ENCODE measurements around the gene MADD. TPM values are rescaled to one million over a fixed set of nuclear protein-coding genes. Genes with fewer than 3 reads are reported as not detected.

The MADD gene
- total RNA-seq, 2 experiments from 2014 or later: 161 to 178 TPM

DNA sequence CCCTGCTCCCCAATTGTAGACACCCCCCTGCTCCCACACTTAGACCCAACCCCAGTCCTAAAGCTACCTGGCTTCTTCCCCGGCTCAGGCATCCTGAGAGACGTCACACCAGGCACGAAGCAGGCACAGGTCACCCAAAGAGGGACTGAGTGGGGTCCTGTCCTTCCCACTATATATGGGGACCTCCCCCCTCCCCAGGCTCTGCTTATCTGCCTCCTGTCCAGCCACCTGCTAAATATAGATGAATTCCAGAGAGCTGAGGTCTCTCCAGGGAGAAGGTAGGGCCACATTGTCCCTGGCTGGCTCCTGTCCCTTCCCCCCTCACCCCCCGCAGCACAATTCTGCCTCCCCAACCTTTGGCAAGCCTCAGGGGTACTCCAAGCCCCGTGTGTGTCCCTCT is 82.6 kb downstream of the MADD start, which contains the start of gene MYBPC3:
Gene MYBPC3, minus strand, starts transcription at position 147 of the 400 bp plus-strand sequence. Its CDS starts 55 bp downstream, at position 92.
- Histone ChIP-seq H3K4me1 (ENCODE audit: insufficient read depth, low read length) (no peaks in the 10 kb centered on the region), H3K4me3 (ENCODE audit: low read length) (no peak within 1 kb of the TSS), H3K36me3 (ENCODE audit: insufficient read depth, low read length) (no peaks in the 10 kb centered on the region), H3K9me3 (ENCODE audit: control insufficient read depth in 1 of 2, insufficient read depth in 1 of 2, low read length in 2 of 2) (no peaks in the 10 kb centered on the region), H3K27me3 (ENCODE audit: control insufficient read depth in 1 of 2, insufficient read depth in 2 of 2, low read length in 2 of 2) (no peaks in the 10 kb centered on the region), H3K27ac (ENCODE audit: low read depth in 1 of 2, low read length in 2 of 2) (no peak within 1 kb of the TSS)
- H3K36me3 Mint-ChIP-seq (ENCODE audit: low read depth): no peaks in the 10 kb centered on the region
- no peaks in the 10 kb centered on the region for H3K27me3 Mint-ChIP-seq
- ChIA-PET CTCF (no interaction called here), POLR2A (no interaction called here)
- DNase-seq (no peak), ATAC-seq (ENCODE audit: poor library complexity) (no peak)
- no peak within 1 kb of the TSS for H3K4me3 Mint-ChIP-seq
- TF ChIP-seq, protein P1, sequence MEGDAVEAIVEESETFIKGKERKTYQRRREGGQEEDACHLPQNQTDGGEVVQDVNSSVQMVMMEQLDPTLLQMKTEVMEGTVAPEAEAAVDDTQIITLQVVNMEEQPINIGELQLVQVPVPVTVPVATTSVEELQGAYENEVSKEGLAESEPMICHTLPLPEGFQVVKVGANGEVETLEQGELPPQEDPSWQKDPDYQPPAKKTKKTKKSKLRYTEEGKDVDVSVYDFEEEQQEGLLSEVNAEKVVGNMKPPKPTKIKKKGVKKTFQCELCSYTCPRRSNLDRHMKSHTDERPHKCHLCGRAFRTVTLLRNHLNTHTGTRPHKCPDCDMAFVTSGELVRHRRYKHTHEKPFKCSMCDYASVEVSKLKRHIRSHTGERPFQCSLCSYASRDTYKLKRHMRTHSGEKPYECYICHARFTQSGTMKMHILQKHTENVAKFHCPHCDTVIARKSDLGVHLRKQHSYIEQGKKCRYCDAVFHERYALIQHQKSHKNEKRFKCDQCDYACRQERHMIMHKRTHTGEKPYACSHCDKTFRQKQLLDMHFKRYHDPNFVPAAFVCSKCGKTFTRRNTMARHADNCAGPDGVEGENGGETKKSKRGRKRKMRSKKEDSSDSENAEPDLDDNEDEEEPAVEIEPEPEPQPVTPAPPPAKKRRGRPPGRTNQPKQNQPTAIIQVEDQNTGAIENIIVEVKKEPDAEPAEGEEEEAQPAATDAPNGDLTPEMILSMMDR (IDR thresholded peaks at IDR 0.05): no peak
- no peaks in the 10 kb centered on the region for H3K4me1 Mint-ChIP-seq (ENCODE audit: low read depth)
- no peaks in the 10 kb centered on the region for H3K9me3 Mint-ChIP-seq
- H3K27ac Mint-ChIP-seq: no peak within 1 kb of the TSS
- intact Hi-C loops (cut with DNase I, micrococcal nuclease): no loop called here

DNA sequence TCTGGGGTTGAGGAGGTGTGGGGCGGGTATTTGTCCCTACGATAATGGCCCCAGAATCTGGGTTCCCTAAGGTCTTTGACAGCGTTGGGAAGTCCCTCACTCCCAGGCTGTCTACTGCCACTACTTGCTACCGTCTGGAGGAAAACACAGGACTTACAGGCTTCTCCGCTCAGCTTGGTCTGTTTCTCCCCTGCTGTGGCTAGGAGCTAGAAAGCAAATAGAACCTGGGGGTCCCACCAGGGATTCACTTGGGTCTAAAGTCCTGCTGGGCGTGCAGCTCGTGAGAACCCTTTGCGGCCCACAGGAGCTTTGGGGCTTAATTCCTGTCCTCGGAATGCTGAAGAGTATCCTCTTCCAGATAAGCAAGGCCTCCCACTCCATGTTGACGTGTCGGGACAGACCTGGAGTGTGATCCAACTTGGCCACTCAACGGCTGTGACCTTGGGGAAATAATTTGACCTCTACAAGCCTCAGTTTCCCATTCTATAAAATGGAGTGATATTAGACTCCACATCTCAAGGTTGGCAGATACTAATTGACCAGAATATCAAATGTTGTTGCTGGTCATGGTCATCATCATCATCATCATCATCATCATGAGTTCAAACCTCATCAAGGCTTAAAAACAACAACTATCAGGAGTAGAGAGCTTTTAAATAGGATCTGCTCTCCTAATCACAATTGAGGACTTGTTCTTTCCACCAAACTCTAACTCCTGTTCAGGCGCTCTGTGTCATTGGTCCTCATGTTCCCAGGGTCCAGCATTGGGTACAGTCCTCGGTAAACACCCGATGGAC is 84.2 kb downstream of the MADD start:
- ATAC-seq (ENCODE audit: poor library complexity): no peak
- ChIA-PET POLR2A (interaction anchor here (0.6 kb wide), 1 partner anchor 124 kb away, joined by 3 read pairs; no protein-coding TSS in a partner anchor), CTCF (no interaction called here)
- Histone ChIP-seq H3K36me3 (ENCODE audit: insufficient read depth, low read length) (no peaks in the 10 kb centered on the region), H3K4me1 (ENCODE audit: insufficient read depth, low read length) (peaks cover under 1% of the 10 kb centered on the region), H3K9me3 (ENCODE audit: control insufficient read depth in 1 of 2, insufficient read depth in 1 of 2, low read length in 2 of 2) (no peaks in the 10 kb centered on the region), H3K27ac (ENCODE audit: low read depth in 1 of 2, low read length in 2 of 2) (no peak overlapping the region), H3K4me3 (ENCODE audit: low read length) (no peak overlapping the region), H3K27me3 (ENCODE audit: control insufficient read depth in 1 of 2, insufficient read depth in 2 of 2, low read length in 2 of 2) (no peaks in the 10 kb centered on the region)
- Mint-ChIP-seq H3K27ac (no peak overlapping the region), H3K27me3 (no peaks in the 10 kb centered on the region), H3K36me3 (ENCODE audit: low read depth) (no peaks in the 10 kb centered on the region), H3K4me1 (ENCODE audit: low read depth) (peaks cover 1% of the 10 kb centered on the region), H3K9me3 (no peaks in the 10 kb centered on the region), H3K4me3 (no peak overlapping the region)
- intact Hi-C loops (cut with DNase I, micrococcal nuclease): no loop called here
- TF ChIP-seq, protein P1 (IDR thresholded peaks at IDR 0.05): no peak
- no peak for DNase-seq

DNA sequence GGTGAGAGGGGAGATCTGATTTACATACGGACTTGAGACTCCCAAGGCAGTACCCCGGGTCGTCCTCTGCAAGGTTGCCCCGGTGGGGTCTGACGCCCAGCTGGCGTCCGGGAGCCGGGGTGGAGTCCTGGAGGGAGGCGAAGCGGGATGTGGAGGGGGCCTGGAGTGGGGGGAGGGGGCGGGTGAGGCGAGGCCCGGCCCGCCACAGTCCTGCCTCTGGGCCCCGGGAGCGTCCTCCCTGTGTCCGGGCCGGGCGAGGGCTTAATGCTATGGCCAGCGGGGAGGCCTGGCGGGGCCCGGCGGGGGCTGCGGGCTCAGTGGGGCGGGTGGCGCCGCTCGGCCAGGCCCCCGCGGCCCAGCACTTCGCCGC is 85.0 kb downstream of the MADD start:
- DNase-seq (no peak), ATAC-seq (ENCODE audit: poor library complexity) (no peak)
- Histone ChIP-seq H3K27ac (ENCODE audit: low read depth in 1 of 2, low read length in 2 of 2) (no peak overlapping the region), H3K36me3 (ENCODE audit: insufficient read depth, low read length) (no peaks in the 10 kb centered on the region), H3K9me3 (ENCODE audit: control insufficient read depth in 1 of 2, insufficient read depth in 1 of 2, low read length in 2 of 2) (no peaks in the 10 kb centered on the region), H3K4me3 (ENCODE audit: low read length) (no peak overlapping the region), H3K4me1 (ENCODE audit: insufficient read depth, low read length) (peaks cover 7% of the 10 kb centered on the region), H3K27me3 (ENCODE audit: control insufficient read depth in 1 of 2, insufficient read depth in 2 of 2, low read length in 2 of 2) (no peaks in the 10 kb centered on the region)
- intact Hi-C loops (cut with DNase I, micrococcal nuclease): no loop called here
- no peaks in the 10 kb centered on the region for H3K9me3 Mint-ChIP-seq
- no peak overlapping the region for H3K27ac Mint-ChIP-seq
- no peaks in the 10 kb centered on the region for H3K27me3 Mint-ChIP-seq
- no peak overlapping the region for H3K4me3 Mint-ChIP-seq
- ChIA-PET POLR2A (no interaction called here), CTCF (no interaction called here)
- peaks cover 9% of the 10 kb centered on the region for H3K4me1 Mint-ChIP-seq (ENCODE audit: low read depth)
- no peaks in the 10 kb centered on the region for H3K36me3 Mint-ChIP-seq (ENCODE audit: low read depth)
- TF ChIP-seq, protein P1 (IDR thresholded peaks at IDR 0.05): no peak
